Ascending aorta (tissue), 2 donors: Measurements from ENCODE around the gene ZNF511. TPM values are rescaled to one million over a fixed set of nuclear protein-coding genes. Genes with fewer than 3 reads are reported as not detected.

Experiments
- DNase-seq, 2 donors: peaks; one replicate each; pipeline ENCODE4 v3.0.0-alpha.2; 2019; ENCODE audit warnings: low spot score in 2 of 2
- H3K27ac ChIP-seq, 2 donors: fragments of 200-600 bp; sonication (generic); one replicate each; pipeline ENCODE4 v1.5.1; 2016 to 2017; ENCODE audit warnings: mild to moderate bottlenecking in 1 of 2
- H3K27me3 ChIP-seq: fragments of 200-600 bp; sonication (generic); one replicate; pipeline ENCODE4 v1.5.1; 2017
- H3K36me3 ChIP-seq, 2 donors: fragments of 200-600 bp; sonication (generic); one replicate each; pipeline ENCODE4 v1.5.1; 2016
- H3K4me1 ChIP-seq, 2 donors: fragments of 200-600 bp; sonication (generic); one replicate each; pipeline ENCODE4 v1.5.1; 2016 to 2017; ENCODE audit warnings: mild to moderate bottlenecking in 1 of 2
- H3K4me3 ChIP-seq, 2 donors: fragments of 200-600 bp; sonication (generic); one replicate each; pipeline ENCODE4 v1.5.1; 2016 to 2017; ENCODE audit warnings: mild to moderate bottlenecking in 1 of 2
- H3K9me3 ChIP-seq, 2 donors: fragments of 200-600 bp; sonication (generic); one replicate each; pipeline ENCODE4 v1.5.1; 2016
- intact Hi-C: fragments of 100-400 bp; cut with DNase I; formaldehyde crosslinking; loops from one replicate; pipeline ENCODE4 v1.15.1; 2023
- total RNA-seq: library from RNA; depleted of rRNA; stranded (reverse); fragments of >200 nt; gene quantifications from one replicate; pipeline ENCODE4 v1.1.0, GENCODE V29; 2016
- TF ChIP-seq, protein P1 (sequence below), 3 experiments: fragments of 200-600 bp in 2 of 3; fragments of 450-650 bp in 1 of 3; sonication (generic) in 2 of 3; IDR thresholded peaks; one replicate each; pipeline ENCODE4 v1.5.1; 2016 to 2019; ENCODE audit warnings: antibody characterized with exemption in 3 of 3, mild to moderate bottlenecking in 1 of 3, moderate library complexity in 1 of 3

The ZNF511 gene
- total RNA-seq, 1 donor from 2014 or later: 51.8 TPM

DNA sequence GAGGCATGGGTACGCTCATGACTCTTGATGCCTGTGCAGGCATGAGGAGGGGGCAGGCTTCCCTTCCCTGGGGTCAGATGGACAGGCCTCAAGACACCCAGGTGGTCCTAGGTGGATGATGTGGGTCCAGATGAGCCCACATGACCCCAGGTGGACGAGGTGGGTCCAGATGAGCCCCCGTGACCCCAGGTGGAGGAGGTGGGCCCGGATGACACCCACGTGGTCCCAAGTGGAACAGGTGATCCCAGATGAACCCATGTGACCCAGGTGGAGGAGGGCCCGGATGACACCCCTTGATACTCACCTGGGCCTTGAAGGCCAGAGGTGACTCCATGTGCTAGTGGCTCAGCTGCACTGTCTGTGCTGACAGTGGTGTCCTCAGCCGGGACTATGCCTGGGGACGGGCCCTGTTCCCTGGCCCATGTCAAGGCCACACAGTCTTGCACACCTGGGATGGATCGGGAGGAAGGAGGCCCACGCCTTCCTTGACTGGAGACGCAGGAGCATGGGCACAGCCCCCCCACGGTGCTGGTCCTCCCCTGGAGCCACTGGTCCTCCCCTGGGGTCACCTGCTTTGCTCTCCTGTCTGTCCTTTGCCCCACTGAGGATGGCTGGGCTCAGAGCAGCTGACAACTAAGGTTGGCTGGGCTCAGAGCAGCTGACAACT lies 41.7 kb downstream of the ZNF511 start:
- TF ChIP-seq, protein P1, sequence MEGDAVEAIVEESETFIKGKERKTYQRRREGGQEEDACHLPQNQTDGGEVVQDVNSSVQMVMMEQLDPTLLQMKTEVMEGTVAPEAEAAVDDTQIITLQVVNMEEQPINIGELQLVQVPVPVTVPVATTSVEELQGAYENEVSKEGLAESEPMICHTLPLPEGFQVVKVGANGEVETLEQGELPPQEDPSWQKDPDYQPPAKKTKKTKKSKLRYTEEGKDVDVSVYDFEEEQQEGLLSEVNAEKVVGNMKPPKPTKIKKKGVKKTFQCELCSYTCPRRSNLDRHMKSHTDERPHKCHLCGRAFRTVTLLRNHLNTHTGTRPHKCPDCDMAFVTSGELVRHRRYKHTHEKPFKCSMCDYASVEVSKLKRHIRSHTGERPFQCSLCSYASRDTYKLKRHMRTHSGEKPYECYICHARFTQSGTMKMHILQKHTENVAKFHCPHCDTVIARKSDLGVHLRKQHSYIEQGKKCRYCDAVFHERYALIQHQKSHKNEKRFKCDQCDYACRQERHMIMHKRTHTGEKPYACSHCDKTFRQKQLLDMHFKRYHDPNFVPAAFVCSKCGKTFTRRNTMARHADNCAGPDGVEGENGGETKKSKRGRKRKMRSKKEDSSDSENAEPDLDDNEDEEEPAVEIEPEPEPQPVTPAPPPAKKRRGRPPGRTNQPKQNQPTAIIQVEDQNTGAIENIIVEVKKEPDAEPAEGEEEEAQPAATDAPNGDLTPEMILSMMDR (IDR thresholded peaks at IDR 0.05): no peak
- H3K9me3 ChIP-seq: no peaks in the 10 kb centered on the region
- no peak for DNase-seq
- H3K27me3 ChIP-seq: no peaks in the 10 kb centered on the region
- no peaks in the 10 kb centered on the region for H3K4me1 ChIP-seq
- H3K4me3 ChIP-seq: no peak overlapping the region
- H3K36me3 ChIP-seq: no peaks in the 10 kb centered on the region
- intact Hi-C loops: no loop called here
- no peak overlapping the region for H3K27ac ChIP-seq

DNA sequence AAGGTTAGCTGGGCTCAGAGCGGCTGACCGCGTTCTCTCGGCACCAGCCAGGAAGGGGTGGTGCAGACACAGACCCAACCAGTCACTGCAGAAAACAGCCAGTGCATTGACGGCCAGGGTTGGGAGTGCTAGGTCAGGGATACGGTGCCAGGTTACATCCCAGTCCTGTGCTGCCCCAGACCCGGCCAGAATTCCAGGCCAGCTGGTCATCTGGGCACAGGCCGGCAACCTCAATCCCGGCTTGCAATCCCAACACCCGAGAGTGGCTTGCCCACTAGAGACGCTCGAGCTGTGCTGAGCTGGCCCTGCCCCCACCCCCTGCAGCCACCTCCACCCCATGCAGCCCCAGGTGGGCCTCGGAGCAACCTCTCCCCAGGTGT lies 42.2 kb downstream of the ZNF511 start:
- no peaks in the 10 kb centered on the region for H3K36me3 ChIP-seq
- no peak overlapping the region for H3K27ac ChIP-seq
- intact Hi-C loops: no loop called here
- no peaks in the 10 kb centered on the region for H3K9me3 ChIP-seq
- H3K4me1 ChIP-seq: no peaks in the 10 kb centered on the region
- no peak overlapping the region for H3K4me3 ChIP-seq
- DNase-seq: no peak
- TF ChIP-seq, protein P1 (IDR thresholded peaks at IDR 0.05): no peak
- H3K27me3 ChIP-seq: no peaks in the 10 kb centered on the region

DNA sequence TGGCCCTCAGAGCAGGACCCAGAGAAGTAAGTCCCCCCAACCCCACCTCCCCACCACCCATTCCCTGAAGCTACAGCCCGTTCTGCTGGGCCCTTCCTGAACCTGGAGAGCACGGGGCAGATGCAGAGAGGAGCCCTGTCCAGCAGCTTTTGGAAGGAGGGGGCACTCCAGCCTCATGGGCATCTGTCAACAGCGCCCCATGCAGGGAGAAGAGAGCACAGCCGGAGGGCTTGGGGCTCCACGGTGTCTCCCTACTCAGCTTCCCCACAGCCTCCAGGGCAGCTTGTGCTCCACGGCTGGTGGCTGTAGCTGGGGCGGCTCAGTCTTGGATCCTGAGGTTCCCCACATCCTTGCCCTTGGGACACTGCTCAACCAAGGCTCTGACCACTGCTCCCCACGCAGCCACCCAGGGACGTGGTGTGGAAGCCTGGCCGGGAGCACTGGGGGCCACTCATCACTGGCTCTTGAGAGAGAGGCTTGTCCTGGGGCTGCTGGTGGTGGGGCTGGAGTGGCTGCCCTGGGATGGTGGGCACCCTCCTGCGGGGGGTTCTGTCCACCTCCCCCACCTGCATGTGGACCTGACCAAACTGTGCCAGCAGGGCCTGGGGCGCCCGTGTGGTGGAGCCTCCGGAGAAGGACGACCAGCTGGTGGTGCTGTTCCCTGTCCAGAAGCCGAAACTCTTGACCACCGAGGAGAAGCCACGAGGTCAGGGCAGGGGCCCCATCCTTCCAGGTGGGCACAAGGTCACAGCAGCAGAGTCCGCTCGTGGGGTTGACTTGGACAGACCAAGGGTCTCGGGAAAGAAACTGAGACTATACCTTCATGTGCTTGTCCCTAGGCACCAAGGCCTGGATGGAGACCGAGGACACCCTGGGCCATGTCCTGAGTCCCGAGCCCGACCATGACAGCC lies 42.9 kb downstream of the ZNF511 start:
- intact Hi-C loops: no loop called here
- Histone ChIP-seq H3K9me3 (no peaks in the 10 kb centered on the region), H3K27me3 (no peaks in the 10 kb centered on the region)

DNA sequence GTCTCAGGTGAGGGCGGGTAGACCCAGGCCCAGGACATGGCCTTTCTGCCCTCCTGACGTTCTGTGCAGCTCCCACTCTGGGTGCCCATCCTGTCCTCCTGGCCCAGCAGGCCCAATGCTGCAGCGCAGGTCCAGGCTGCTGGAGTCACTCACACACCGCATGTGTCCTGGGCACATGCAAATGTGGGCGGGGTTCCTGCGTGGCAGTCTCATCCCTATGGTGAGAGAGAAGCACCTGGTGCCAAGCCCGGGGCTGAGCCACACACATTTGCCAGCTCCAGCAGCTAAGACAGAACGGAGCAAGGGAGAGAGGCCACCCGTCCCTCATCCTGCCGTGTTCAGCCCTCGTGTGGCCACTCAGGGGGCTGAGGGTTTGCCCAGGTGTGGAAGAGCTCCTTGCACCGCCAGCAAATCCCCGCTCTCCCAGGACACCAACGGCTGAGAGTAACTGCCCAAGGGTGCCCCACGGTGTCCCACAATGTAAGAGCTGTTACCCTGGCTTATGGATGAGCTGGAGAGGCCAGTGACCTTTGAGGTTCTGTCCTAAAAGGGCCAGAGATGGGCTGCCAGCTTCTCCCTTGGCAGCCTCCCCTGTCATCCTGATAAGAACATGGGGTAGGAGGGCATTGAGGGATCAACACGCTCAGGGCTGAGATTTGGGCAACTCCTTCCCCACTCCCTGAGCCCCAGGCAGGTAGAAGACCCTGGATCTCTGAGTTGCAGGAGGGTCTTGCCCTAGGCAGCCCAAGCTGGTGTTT lies 44.7 kb downstream of the ZNF511 start:
- no peaks in the 10 kb centered on the region for H3K27me3 ChIP-seq
- TF ChIP-seq, protein P1 (IDR thresholded peaks at IDR 0.05): no peak
- no peaks in the 10 kb centered on the region for H3K36me3 ChIP-seq
- H3K27ac ChIP-seq: no peak overlapping the region
- no peak overlapping the region for H3K4me3 ChIP-seq
- H3K9me3 ChIP-seq: no peaks in the 10 kb centered on the region
- H3K4me1 ChIP-seq: peaks cover 6 to 12% of the 10 kb centered on the region in 2 donors
- intact Hi-C loops: no loop called here
- DNase-seq: no peak

More for the DNA sequence above, 42.9 kb downstream of the ZNF511 start:
- no peaks in the 10 kb centered on the region for H3K36me3 ChIP-seq
- H3K4me1 ChIP-seq: peaks cover 1 to 3% of the 10 kb centered on the region in 2 donors
- TF ChIP-seq, protein P1 (IDR thresholded peaks at IDR 0.05): no peak
- no peak overlapping the region for H3K27ac ChIP-seq
- no peak overlapping the region for H3K4me3 ChIP-seq
- no peak for DNase-seq

DNA sequence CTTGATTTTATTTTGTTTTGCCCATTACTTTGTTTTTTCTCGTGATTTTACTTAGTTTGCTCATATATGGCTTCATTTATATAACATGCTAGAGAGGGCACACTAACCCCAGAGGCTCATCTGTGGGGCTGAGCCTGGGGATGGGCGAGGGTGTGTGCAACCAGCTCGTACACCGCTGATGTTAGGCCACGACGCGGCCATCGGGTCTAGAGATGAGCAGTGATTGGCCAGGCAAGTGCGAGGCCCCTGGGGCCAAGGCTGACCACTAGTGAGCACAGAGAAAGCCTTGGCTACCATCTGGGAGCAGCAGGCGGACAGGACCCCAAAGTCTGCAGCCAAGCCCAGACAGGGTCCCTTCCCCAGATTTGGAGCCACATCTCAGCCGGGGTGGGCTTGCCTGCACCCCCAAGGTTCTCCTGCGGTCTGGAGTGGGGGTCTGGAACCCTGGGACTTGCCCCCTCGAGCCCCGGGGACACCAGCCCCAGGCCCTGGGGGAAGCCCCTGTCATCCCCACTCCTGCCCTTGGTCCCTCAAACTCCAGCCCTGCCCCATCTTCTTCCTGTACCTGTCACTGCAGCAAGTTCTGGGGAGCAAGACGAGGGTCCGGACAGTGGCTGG lies 45.4 kb downstream of the ZNF511 start:
- no peaks in the 10 kb centered on the region for H3K27me3 ChIP-seq
- no peaks in the 10 kb centered on the region for H3K9me3 ChIP-seq
- TF ChIP-seq, protein P1 (IDR thresholded peaks at IDR 0.05): no peak
- H3K4me1 ChIP-seq: peaks cover 6 to 12% of the 10 kb centered on the region in 2 donors
- no peak overlapping the region for H3K4me3 ChIP-seq
- intact Hi-C loops: no loop called here
- no peak overlapping the region for H3K27ac ChIP-seq
- no peaks in the 10 kb centered on the region for H3K36me3 ChIP-seq
- DNase-seq: no peak
